MG63 (cell line): ENCODE data around the gene FBXL15. TPM values are rescaled to one million over a fixed set of nuclear protein-coding genes. Genes with fewer than 3 reads are reported as not detected.

Experiments used
- DNase-seq: peaks from one replicate; pipeline ENCODE4 v3.0.0-alpha.2; 2020
- H3K27me3 ChIP-seq: fragments of 250-450 bp; sonication (Bioruptor Pico); 2 replicates; pipeline ENCODE4 v1.5.1; 2020; ENCODE audit warnings: mild to moderate bottlenecking, moderate library complexity
- H3K36me3 ChIP-seq: fragments of 250-450 bp; sonication (Bioruptor Pico); 2 replicates; pipeline ENCODE4 v1.5.1; 2020; ENCODE audit warnings: mild to moderate bottlenecking, moderate library complexity
- H3K4me3 ChIP-seq: fragments of 250-450 bp; sonication (Bioruptor Pico); 2 replicates; pipeline ENCODE4 v1.5.1; 2020; ENCODE audit warnings: mild to moderate bottlenecking, moderate library complexity
- H3K9me3 ChIP-seq: fragments of 250-450 bp; sonication (Bioruptor Pico); 2 replicates; pipeline ENCODE4 v1.5.1; 2020; ENCODE audit warnings: mild to moderate bottlenecking, moderate library complexity
- total RNA-seq: library from RNA; depleted of rRNA; stranded (reverse); fragments of >200 nt; shearing (Covaris generic); gene quantifications from 2 replicates; pipeline ENCODE4 v1.2.3, GENCODE V29; 2014; ENCODE audit warnings: low replicate concordance

Gene FBXL15
- total RNA-seq, 1 experiment from 2014 or later, result 10.7 TPM

DNA sequence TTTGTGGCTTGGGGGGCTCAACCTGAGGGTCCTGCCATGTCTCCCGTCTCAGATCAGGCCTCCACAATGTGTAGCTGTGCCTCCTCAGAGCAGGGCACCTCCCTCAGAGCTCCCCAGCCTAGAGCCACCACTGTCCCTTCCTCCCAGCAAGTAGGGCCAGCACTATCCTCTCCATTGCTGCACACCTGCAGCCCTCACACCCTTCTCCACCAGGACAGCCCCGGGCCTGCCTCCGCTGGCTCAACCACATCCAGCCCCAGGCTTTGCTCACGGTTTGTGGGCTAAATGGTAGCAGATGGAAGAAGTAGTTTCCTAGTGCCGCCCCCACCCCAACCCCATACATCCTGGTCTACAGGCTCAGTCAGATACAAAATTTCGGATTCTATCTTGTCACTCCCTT is 15.0 kb upstream of the FBXL15 start:
- DNase-seq, result no peak
- no peaks in the 10 kb centered on the region; the same call in 1 of the 2 replicates for H3K36me3 ChIP-seq
- H3K9me3 ChIP-seq, result no peaks in the 10 kb centered on the region
- H3K4me3 ChIP-seq, result no peak overlapping the region
- H3K27me3 ChIP-seq, result peaks cover 17% of the 10 kb centered on the region

DNA sequence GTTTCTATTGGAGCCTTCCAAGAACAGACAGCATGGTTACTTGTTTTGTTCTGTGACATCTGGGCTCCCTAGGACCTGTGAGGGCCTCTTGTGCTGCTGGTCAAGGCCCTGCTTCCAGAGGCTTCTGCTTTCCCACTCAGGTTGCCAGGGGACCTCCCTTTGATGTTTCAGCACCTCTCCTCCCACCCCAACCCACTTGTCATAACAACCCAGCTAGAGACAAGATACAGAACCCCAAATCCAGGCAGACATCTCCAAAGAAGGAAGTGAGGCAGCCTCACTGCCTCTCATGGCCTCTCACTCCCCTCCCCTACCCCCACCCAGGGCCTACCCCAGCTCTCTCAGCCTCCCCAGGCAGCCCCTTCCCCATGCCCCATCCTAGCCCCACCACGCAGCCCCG is 13.8 kb upstream of the FBXL15 start:
- H3K9me3 ChIP-seq, result no peaks in the 10 kb centered on the region
- no peak overlapping the region for H3K4me3 ChIP-seq
- DNase-seq, result no peak
- H3K27me3 ChIP-seq, result peaks cover 26% of the 10 kb centered on the region
- H3K36me3 ChIP-seq, result no peaks in the 10 kb centered on the region; the same call in 1 of the 2 replicates

DNA sequence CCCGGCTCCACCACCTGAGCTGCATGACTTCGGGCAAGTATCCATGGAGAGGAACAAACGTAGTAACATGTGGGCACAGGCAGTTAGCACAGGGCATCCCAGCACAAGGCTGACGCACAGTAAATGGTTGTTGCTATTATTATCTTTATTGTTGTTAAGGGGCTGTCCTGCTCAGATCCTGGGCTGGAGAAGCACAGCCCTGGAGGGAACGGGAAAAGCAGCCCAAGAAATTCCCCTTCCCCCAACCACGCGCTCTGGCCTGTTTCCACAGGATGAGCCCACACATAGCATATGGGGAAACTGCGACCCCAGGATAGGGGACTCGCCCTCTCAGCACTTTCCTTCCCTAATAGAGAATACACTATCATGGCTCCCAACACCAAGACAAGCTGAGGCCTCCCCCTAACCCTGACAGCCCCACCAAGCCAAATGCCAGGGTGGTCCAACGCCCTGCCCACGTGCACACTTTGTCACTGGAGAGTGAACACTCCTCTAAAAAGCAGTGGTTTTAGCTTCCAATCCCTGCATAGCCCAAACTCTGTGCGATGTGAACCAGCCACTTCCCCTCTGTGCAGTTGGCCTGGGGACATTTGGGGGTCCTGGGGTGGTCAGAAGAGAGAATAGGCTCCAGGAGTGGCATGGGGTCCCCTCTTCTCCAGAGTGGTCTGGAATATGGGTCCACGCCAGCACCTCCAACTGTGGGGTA is 13.1 kb upstream of the FBXL15 start:
- Histone ChIP-seq H3K36me3 (no peaks in the 10 kb centered on the region), H3K4me3 (no peak overlapping the region), H3K27me3 (peaks cover 30% of the 10 kb centered on the region), H3K9me3 (no peaks in the 10 kb centered on the region)
- DNase-seq, result no peak

DNA sequence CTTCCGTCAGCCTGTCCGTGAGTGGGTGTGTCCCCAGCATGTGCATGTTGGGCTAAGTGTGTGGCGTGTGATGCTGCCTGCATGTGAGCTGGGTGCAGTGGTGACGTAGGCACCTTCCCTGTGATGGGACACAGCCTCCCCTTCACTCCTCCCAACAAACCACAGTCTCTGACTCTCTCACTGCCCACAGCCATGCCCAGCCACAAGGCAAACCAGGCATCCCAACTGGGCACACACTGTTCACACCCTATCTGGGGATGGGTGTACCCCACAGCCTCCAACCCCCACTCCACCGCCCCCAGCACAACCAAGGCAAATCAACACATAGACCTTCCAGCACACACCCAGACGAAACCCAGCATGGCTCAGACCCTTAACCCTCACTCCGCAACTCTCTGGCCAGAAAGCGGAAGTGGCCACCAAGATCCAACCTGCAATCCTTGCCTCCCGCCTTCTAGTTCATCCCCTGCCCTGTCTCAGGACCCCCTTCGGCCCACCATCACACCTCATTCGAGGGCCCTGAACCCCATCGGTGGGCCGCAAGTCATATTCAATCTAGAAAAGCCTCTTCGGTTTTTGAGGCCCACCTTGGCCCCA is 12.4 kb upstream of the FBXL15 start:
- no peak for DNase-seq
- H3K27me3 ChIP-seq, result peaks cover 31% of the 10 kb centered on the region
- no peaks in the 10 kb centered on the region for H3K36me3 ChIP-seq
- no peaks in the 10 kb centered on the region for H3K9me3 ChIP-seq
- no peak overlapping the region for H3K4me3 ChIP-seq

DNA sequence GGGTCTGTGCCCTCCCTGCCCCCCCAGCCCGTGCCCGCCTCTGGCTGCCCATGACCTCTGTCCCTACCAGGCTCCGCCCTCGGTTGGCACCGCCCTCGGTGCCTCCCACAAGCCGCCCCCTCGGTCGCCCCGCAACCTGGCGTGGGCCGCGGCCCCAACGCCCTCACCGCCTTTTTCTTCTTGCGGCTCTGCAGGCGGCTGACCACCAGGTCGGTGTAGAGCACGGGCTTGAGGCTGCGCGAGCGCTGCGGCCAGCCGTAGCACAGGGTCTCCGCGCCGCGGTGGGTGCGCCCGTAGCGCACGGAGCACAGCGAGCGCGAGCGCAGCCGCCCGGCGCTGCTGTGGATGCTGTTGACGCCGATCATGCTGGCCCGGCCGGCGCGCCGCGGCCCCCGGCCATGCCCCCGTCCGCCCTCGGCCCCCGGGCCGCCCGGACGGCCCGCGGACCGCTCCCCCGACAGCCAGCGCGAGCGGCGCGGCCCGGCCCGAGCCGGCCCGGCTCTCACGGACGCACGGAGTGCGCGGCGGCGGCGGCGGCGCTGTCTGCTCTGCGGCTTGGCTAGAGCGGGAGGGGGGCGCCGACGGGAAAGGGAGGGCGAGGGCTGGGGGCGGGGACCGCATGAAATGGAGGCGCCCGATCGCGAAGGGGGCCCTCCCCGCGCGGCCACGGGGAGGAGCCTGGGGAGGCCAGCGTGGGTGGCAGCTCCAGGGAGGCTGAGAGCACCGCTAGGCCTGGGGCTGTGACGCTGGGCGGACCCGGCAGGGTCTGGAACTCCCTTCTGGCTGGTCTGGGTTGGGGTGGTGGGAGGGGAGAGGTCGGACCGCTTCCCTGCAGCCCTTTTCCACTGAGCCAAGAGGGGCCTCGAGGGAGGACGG is 11.7 kb upstream of the FBXL15 start:
- Histone ChIP-seq H3K4me3 (no peak overlapping the region), H3K9me3 (no peaks in the 10 kb centered on the region), H3K36me3 (no peaks in the 10 kb centered on the region), H3K27me3 (peaks cover 33% of the 10 kb centered on the region)
- no peak for DNase-seq

DNA sequence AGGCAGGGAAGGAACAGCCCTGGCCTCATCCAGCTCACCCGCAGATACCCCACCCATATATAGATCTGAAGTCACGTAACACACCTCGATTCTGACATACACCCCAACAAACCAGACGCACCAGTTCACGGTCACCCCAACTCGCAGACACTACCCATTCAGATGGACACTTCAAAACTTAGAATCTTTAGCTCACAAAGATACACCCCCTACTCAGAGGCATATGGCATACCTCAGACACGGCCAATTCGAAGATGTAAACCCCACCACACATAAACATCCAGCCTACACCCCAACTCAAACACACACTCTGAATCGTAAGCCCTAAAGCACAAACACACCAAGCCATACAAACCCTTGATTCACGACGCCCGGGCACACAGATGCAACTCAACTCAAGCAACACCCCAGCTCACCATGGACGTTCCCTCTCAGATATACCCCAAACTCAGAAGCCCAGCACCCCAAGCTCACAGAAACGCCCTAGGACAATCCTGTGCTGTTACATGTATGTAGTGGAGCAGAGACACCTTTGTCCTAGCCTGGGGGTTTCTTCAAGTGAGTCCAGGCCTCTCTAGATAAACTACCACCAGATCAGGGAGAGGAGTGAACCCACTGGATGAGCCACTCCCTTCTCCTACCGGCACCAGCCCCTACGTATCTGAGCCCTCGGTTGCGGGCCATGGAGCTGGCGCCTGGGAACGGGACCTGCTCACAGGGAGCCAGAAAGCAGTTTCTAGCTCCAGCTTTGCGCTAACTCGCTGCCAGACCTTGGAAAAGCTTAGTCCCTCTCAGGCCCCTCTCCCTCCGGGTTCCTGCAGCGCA is 10.8 kb upstream of the FBXL15 start:
- Histone ChIP-seq H3K27me3 (peaks cover 33% of the 10 kb centered on the region), H3K4me3 (no peak overlapping the region)

DNA sequence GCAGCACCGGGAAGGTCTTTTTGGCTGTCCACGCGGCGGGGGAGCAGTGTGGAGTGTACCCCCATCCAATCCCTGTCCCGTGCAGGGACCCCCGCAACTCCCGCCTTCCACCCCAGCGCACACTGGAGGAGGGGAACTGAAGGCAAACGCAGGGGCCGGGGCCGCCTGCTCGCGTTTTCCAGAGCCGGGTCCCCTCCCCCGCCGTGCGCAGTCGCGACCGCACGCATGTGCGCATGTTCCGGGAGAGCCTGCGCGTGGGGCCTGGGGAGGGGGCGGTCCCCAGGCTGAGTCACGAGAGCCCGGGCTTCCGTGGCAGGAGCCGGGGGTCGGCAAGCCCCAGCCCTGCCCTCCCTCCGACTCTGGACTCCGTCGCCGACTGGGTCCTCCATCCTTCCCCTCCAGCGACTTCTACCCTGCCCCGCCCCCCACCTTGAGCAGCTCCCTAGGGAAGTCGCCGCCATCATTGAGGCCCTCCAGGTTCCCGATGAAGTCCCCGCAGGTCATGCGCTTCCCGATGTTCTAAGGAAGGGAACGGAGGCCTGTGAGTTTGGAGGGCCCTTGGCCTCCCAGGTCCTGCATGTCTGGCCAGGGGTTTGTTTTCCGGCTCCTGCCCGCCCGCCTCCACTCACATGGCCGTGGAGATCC is 10.1 kb upstream of the FBXL15 start:
- H3K27me3 ChIP-seq, result peaks cover 33% of the 10 kb centered on the region
- no peak overlapping the region for H3K4me3 ChIP-seq
- H3K9me3 ChIP-seq, result no peaks in the 10 kb centered on the region
- no peaks in the 10 kb centered on the region for H3K36me3 ChIP-seq
- DNase-seq, result no peak

More for the DNA sequence above, 10.8 kb upstream of the FBXL15 start:
- DNase-seq, result no peak
- no peaks in the 10 kb centered on the region for H3K9me3 ChIP-seq
- no peaks in the 10 kb centered on the region for H3K36me3 ChIP-seq

DNA sequence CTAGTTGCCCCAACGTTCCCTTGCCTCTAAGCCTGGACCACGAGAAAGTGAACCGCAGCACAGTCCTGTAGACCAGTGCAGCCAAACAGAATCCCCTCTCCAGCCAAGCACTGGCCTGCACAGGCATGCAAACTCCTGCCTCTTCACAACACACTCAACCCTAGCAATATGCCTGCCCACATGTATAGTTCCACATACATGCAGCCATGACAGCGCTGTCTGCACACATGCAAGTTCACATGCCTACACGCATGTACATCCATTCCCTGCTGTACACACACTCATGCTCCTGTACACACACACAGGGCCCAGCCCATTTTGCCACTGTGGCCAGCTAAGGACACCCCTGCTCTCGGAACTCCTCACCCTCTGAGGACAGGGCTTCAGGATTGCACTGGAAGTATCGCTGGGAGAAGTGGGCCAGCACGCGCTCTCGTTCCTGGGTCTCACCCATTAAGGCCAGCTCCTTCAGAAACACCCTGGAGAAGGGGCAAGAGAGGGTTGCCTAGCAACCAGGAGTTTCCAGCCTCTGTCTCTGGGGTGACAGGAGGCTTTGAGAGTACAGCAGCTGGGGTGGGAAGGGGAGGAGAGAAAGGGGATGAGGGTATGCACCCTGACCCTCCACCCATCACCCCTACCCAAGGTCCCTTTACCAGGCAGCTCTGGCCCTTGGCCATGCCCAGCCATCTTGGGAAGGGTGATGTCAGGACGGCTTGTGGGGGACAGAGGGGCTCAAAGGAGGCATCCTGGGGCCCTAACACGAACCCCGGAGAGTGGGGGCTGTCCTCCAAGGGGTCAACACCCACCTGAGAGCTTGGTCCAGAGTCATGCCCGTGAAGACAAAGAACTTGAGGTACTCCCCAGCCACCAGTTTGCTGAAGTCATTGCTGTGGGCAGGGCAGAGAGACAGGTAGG is 9.0 kb upstream of the FBXL15 start:
- Histone ChIP-seq H3K36me3 (no peaks in the 10 kb centered on the region), H3K9me3 (no peaks in the 10 kb centered on the region), H3K4me3 (no peak overlapping the region), H3K27me3 (peaks cover 33% of the 10 kb centered on the region)
- no peak for DNase-seq

DNA sequence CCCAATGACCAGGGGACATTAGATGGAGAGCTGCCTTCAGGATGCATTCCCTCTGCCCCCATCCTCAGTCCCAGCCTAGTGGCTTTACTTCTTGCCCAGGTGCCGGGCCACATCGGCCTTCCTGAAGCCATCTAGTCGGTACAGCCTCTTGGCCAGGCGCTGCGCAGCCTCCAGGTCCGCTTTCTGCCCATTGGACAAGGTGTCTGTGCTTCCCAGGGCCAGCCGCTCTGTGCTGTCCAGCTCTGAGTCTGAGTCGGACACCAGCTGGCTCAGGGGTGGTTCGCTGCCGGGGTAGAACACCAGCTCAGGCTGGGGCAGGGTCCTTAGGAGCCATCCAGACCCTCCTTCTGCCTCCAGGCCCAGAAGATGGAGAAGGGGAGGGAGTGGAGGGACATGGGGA is 8.3 kb upstream of the FBXL15 start:
- peaks cover 33% of the 10 kb centered on the region for H3K27me3 ChIP-seq
- H3K9me3 ChIP-seq, result no peaks in the 10 kb centered on the region
- H3K4me3 ChIP-seq, result no peak overlapping the region
- DNase-seq, result no peak
- no peaks in the 10 kb centered on the region for H3K36me3 ChIP-seq

DNA sequence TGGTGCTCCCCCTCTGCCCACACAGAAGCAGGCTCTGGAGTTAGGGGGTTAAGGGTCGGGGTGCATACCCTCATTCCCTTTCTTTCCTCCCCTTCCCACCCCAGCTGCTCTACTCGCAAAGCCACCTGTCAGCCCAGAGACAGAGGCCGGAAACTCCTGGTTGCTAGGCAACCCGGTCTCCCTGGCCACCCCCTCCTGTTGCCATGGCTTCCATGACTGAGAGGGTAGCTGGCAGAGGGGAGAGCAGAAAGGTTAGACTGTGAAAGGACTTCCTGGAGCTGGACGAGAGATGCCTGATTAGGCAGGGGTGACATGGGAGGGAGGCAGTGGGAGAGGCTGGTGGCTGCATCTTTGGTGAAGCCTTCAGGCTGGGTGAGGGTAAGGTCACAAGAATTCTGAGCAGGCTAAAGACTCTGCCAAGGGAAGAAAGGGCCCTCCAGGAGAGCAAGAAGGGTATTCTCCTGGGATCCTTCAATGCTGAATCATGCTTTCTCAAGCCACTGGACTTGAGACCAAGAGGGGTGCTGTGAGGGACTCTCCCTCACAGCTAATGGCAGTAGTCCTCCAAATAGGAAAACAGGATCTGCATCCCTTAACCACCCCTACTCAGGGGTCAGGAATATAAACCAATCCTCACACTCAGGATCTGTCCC is 7.5 kb upstream of the FBXL15 start:
- no peak for DNase-seq
- no peaks in the 10 kb centered on the region for H3K9me3 ChIP-seq
- peaks cover 33% of the 10 kb centered on the region for H3K27me3 ChIP-seq
- H3K4me3 ChIP-seq, result no peak overlapping the region
- H3K36me3 ChIP-seq, result no peaks in the 10 kb centered on the region

DNA sequence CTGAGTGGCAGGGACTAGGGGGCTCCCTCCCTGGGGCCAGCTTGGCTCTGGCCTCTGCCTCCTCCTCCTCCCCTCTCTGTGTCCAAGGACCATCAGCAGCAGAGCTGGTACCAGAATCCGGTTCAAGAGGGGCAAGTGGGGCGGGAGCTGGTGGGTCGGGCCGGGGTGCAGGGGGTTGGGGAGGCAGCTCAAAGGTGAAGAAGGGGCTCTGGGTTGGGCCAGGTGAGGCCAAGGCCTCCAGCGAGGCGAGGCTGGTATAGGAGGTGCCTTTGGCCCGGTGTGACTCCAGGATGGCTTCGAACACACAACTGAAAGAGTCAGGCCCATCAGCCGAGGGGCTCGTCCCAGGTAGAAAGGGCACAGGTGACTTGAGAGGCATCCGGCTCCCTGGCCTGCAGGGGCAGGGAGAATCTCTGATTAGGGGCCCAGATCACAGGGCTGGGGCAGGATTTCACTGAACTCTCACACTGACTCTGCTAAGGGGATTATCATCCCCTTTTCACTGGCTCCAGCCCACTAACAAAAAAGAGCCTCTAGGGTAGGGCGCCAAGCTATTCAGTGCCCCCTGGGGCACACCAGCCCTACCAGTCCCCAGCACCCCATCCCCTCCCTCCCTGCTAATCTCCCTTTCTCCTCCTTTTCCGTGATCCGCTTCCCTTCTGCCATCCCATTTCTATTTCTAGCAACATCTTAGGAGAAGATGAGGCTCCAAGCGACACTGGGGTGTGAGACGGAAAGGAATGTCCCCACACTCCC is 6.7 kb upstream of the FBXL15 start:
- H3K9me3 ChIP-seq, result no peaks in the 10 kb centered on the region
- peaks cover 31% of the 10 kb centered on the region for H3K27me3 ChIP-seq
- DNase-seq, result no peak
- no peaks in the 10 kb centered on the region for H3K36me3 ChIP-seq
- no peak overlapping the region for H3K4me3 ChIP-seq

DNA sequence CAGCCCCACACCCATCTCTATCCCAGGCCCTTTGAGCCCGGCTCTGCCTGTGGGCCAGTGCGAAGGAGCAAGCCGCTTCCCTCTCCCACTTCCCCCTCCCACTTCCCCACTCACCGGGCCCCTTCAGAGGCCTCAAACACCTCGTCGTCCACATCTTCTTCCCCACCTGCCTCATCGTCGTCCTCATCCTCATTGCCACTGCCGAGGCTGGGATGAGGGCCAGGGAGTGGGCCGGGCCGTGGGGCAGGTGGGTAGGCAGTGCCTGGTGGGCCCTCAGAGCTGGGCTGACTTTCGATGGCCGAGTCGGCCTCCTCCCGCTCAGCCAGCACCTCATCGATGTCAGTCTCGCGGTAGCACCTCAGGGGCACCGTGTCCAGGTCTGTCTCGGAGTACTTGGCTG is 5.9 kb upstream of the FBXL15 start:
- Histone ChIP-seq H3K9me3 (no peaks in the 10 kb centered on the region), H3K27me3 (peaks cover 29% of the 10 kb centered on the region), H3K36me3 (no peaks in the 10 kb centered on the region), H3K4me3 (no peak overlapping the region)
- no peak for DNase-seq

DNA sequence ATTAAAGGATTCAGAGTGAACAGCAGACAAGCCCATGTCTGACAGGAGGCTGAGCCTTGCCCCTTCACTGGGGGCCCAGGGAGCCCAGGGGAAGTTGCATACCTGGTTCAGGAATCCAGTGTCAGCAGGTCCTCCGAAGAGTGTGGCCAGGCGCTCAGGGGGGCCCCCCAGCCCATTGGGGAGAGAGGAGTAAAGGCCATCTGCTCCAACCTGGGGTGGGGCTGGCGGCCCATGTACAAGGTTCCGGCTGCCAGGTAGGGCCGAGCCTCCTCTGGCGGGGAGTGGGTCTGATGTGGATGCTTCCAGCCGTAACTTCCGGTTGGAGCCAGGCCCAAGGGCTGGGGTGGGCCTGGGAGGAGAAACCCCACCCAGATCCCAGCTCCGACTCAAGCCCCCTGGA is 4.4 kb upstream of the FBXL15 start:
- Histone ChIP-seq H3K36me3 (no peaks in the 10 kb centered on the region), H3K27me3 (peaks cover 17% of the 10 kb centered on the region), H3K4me3 (no peak overlapping the region), H3K9me3 (no peaks in the 10 kb centered on the region)
- no peak for DNase-seq

DNA sequence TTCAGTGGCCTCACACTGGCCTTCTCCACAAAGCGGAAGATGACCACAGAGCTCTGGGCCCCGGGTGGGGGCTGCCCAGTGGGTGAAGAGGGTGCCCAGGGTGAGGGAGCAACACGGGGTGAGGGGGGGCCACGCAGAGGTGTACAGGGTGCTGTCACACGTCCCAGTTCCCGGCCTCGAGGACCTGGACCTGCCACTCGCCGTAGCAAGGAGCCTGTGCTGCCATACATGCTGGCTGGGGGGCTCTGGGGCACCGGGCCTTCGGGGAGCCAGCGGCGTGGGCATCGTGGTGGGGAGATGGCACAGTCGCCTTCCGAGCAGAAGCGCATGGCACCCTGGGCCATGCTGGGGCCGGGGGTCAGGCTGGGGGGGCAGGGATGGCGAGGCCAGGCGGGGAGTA is 3.9 kb upstream of the FBXL15 start:
- DNase-seq, result no peak
- Histone ChIP-seq H3K27me3 (peaks cover 13% of the 10 kb centered on the region), H3K4me3 (no peak overlapping the region)

More for the DNA sequence above, 3.9 kb upstream of the FBXL15 start:
- no peaks in the 10 kb centered on the region for H3K9me3 ChIP-seq
- no peaks in the 10 kb centered on the region for H3K36me3 ChIP-seq
